ENCODE measurements around the gene MNT.

GRCh38 chr17:2418572-2418971 lies 17.7 kb upstream of the MNT start:
- TF ChIP-seq POLR2A (IDR thresholded peaks at IDR 0.05; ENCODE audit: low read length) = no peak
- TF ChIP-seq ESRRA (IDR thresholded peaks at IDR 0.05; ENCODE audit: borderline replicate concordance, low read length) = no peak
- no peak for TF ChIP-seq CTCF (IDR thresholded peaks at IDR 0.05)
- no peak for TF ChIP-seq MAX (IDR thresholded peaks at IDR 0.05)
- TF ChIP-seq KDM1A (IDR thresholded peaks at IDR 0.05; ENCODE audit: low read depth) = no peak
- TF ChIP-seq POLR2AphosphoS2 (conservative IDR thresholded peaks at IDR 0.05; ENCODE audit: low read length) = no peak
- TF ChIP-seq RNF2 (IDR thresholded peaks at IDR 0.05; ENCODE audit: borderline replicate concordance, low read depth) = no peak
